ENCODE results near the gene FGF21. TPM values are rescaled to one million over a fixed set of nuclear protein-coding genes. Genes with fewer than 3 reads are reported as not detected.

Gene FGF21
- total RNA-seq, 2 experiments from 2014 or later, result not detected

- Histone ChIP-seq H3K27me3 (ENCODE audit: control insufficient read depth in 1 of 2, insufficient read depth in 2 of 2, low read length in 2 of 2) (peaks cover 32 to 34% of the 10 kb centered on the region in 2 experiments), H3K36me3 (ENCODE audit: insufficient read depth, low read length) (no peaks in the 10 kb centered on the region), H3K4me1 (ENCODE audit: insufficient read depth, low read length) (peaks cover 36% of the 10 kb centered on the region), H3K4me3 (ENCODE audit: low read length) (no peak overlapping the region), H3K9me3 (ENCODE audit: control insufficient read depth in 1 of 2, insufficient read depth in 1 of 2, low read length in 2 of 2) (peaks cover 0 to 10% of the 10 kb centered on the region in 2 experiments), H3K27ac (ENCODE audit: low read depth in 1 of 2, low read length in 2 of 2) (no peak overlapping the region)
- TF ChIP-seq, protein P1, sequence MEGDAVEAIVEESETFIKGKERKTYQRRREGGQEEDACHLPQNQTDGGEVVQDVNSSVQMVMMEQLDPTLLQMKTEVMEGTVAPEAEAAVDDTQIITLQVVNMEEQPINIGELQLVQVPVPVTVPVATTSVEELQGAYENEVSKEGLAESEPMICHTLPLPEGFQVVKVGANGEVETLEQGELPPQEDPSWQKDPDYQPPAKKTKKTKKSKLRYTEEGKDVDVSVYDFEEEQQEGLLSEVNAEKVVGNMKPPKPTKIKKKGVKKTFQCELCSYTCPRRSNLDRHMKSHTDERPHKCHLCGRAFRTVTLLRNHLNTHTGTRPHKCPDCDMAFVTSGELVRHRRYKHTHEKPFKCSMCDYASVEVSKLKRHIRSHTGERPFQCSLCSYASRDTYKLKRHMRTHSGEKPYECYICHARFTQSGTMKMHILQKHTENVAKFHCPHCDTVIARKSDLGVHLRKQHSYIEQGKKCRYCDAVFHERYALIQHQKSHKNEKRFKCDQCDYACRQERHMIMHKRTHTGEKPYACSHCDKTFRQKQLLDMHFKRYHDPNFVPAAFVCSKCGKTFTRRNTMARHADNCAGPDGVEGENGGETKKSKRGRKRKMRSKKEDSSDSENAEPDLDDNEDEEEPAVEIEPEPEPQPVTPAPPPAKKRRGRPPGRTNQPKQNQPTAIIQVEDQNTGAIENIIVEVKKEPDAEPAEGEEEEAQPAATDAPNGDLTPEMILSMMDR (IDR thresholded peaks at IDR 0.05), result no peak
- Mint-ChIP-seq H3K27me3 (peaks cover 40% of the 10 kb centered on the region), H3K27ac (no peak overlapping the region), H3K4me3 (no peak overlapping the region), H3K4me1 (ENCODE audit: low read depth) (peaks cover 26% of the 10 kb centered on the region), H3K9me3 (no peaks in the 10 kb centered on the region), H3K36me3 (ENCODE audit: low read depth) (no peaks in the 10 kb centered on the region)
- ChIA-PET POLR2A (no interaction called here), CTCF (no interaction called here)
- intact Hi-C loops (cut with DNase I, micrococcal nuclease), result no loop called here
- DNase-seq (no peak), ATAC-seq (ENCODE audit: poor library complexity) (no peak)
These were observed 5.0 kb upstream of the FGF21 start for GRCh38 chr19:48750351-48750750.

DNA sequence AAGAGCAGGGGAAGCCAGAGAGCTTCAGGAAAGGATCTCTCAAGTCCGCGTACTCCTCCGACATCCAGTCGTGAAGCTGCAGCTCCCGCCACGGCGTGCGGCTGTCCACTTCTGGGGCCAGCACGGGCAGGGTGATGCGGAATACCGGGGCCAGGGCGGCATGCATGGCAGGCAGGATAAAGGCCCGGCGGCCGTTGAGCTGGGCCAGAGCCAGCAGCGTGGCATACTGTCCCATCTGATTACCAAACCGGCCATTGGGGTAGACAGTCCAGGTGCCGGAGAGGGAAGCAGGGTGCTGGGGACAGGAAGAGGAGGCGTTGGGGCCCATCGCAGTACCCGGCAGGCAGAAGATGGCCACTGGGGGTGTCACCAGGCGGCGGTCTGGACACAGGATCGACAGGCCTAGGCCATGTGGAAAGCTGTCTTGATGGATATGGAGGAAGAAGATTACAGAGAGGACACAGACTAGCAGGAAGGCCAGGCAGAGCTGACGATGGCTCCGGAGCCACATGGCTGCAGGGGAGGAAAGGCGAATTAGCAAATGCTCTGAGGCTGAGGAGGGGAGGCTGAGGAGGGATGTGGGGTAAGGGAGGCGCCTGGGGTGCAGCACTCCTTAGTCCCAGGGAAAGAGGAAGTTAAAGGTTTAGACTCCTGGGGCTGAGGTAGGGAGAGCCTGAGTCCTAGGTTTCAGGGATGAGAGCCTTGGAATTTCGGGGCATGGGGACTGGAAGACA, 4.4 kb upstream of the FGF21 start:
- Histone ChIP-seq H3K27me3 (ENCODE audit: control insufficient read depth in 1 of 2, insufficient read depth in 2 of 2, low read length in 2 of 2) (peaks cover 30 to 32% of the 10 kb centered on the region in 2 experiments), H3K9me3 (ENCODE audit: control insufficient read depth in 1 of 2, insufficient read depth in 1 of 2, low read length in 2 of 2) (peaks cover 0 to 5% of the 10 kb centered on the region in 2 experiments), H3K36me3 (ENCODE audit: insufficient read depth, low read length) (no peaks in the 10 kb centered on the region), H3K27ac (ENCODE audit: low read depth in 1 of 2, low read length in 2 of 2) (no peak overlapping the region), H3K4me1 (ENCODE audit: insufficient read depth, low read length) (peaks cover 32% of the 10 kb centered on the region), H3K4me3 (ENCODE audit: low read length) (no peak overlapping the region)
- ChIA-PET CTCF (no interaction called here), POLR2A (interaction anchor here (0.9 to 2.0 kb wide), 3 partner anchors 12 to 37 kb away, joined by 3 to 9 read pairs (median 4); partner anchors contain the start of gene RASIP1)
- Mint-ChIP-seq H3K27ac (no peak overlapping the region), H3K27me3 (peaks cover 40% of the 10 kb centered on the region), H3K36me3 (ENCODE audit: low read depth) (no peaks in the 10 kb centered on the region), H3K4me1 (ENCODE audit: low read depth) (peaks cover 22% of the 10 kb centered on the region), H3K9me3 (no peaks in the 10 kb centered on the region), H3K4me3 (peak overlapping the region; percentile 54)
- TF ChIP-seq, protein P1 (IDR thresholded peaks at IDR 0.05), result no peak
- ATAC-seq (ENCODE audit: poor library complexity) (no peak), DNase-seq (no peak)
- intact Hi-C loops (cut with DNase I, micrococcal nuclease), result no loop called here

- Mint-ChIP-seq H3K36me3 (ENCODE audit: low read depth) (no peaks in the 10 kb centered on the region), H3K4me3 (peak overlapping the region; percentile 79), H3K4me1 (ENCODE audit: low read depth) (peaks cover 22% of the 10 kb centered on the region), H3K27ac (no peak overlapping the region), H3K9me3 (no peaks in the 10 kb centered on the region), H3K27me3 (peaks cover 37% of the 10 kb centered on the region)
- ATAC-seq (ENCODE audit: poor library complexity) (peak; percentile 53), DNase-seq (peak in 2 of 14 experiments; percentile 28 to 34)
- no peak overlapping the region for H3K27ac ChIP-seq (ENCODE audit: low read depth in 1 of 2, low read length in 2 of 2)
- peaks cover 27% of the 10 kb centered on the region for H3K4me1 ChIP-seq (ENCODE audit: insufficient read depth, low read length)
- ChIA-PET POLR2A (interaction anchor here (0.6 to 2.0 kb wide), 4 partner anchors 13 to 114 kb away, joined by 3 to 9 read pairs (median 4); partner anchors contain the start of gene RASIP1), CTCF (interaction anchor here (0.7 kb wide), 1 partner anchor 32 kb away, joined by 3 read pairs; no protein-coding TSS in a partner anchor)
- TF ChIP-seq, protein P1 (IDR thresholded peaks at IDR 0.05), result no peak
- intact Hi-C loops (cut with DNase I, micrococcal nuclease), result no loop called here
- peaks cover 0 to 5% of the 10 kb centered on the region in 2 experiments for H3K9me3 ChIP-seq (ENCODE audit: control insufficient read depth in 1 of 2, insufficient read depth in 1 of 2, low read length in 2 of 2)
- no peaks in the 10 kb centered on the region for H3K36me3 ChIP-seq (ENCODE audit: insufficient read depth, low read length)
- peak overlapping the region; percentile 47 for H3K4me3 ChIP-seq (ENCODE audit: low read length)
- peaks cover 22 to 28% of the 10 kb centered on the region in 2 experiments for H3K27me3 ChIP-seq (ENCODE audit: control insufficient read depth in 1 of 2, insufficient read depth in 2 of 2, low read length in 2 of 2)
These were observed 3.4 kb upstream of the FGF21 start for GRCh38 chr19:48751845-48752495.

All from CD4-positive, alpha-beta T cell (primary cell).